Measurements from ENCODE around the gene OOSP1. TPM values are rescaled to one million over a fixed set of nuclear protein-coding genes. Genes with fewer than 3 reads are reported as not detected.

Gene OOSP1
- total RNA-seq, 1 experiment from 2014 or later, result not detected

DNA sequence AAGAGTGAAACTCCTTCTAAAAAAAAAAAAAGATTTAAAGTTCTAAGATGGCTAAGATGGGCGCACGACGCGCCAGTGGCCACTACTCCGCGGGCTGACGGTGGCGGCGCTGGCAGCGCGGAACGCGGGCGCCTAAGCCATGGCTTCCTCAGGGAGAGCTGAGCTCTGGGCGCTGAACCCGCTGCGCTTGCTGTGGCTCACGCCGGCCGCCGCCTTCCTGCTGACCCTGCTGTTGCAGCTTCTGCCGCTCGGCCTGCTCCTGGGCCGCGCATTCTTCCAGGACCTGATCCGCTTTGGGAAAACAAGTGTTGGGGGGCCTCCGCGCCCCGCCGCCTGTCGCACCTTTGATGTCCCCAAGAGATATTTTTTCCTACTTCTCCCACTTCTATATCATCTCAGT, 40.2 kb upstream of the OOSP1 start:
- Histone ChIP-seq H3K9me3 (ENCODE audit: control insufficient read depth, insufficient read depth, low read depth, low read length) (no peaks in the 10 kb centered on the region), H3K4me3 (ENCODE audit: low read depth in 2 of 2, low read length in 2 of 2) (no peak overlapping the region), H3K36me3 (ENCODE audit: control insufficient read depth, insufficient read depth, low read length) (no peaks in the 10 kb centered on the region), H3K27ac (ENCODE audit: low read length) (no peak overlapping the region), H3K27me3 (ENCODE audit: control insufficient read depth, insufficient read depth, low read length) (no peaks in the 10 kb centered on the region; the same call in 1 of the 2 replicates), H3K4me1 (ENCODE audit: control insufficient read depth, insufficient read depth, low read length) (no peaks in the 10 kb centered on the region)
- BruUV-seq (replicated peaks), result no TSS peak
- ChIA-PET CTCF (no interaction called here), POLR2A (no interaction called here)
- ATAC-seq, result no peak
- no peak for TF ChIP-seq TCF7L2 (IDR thresholded peaks at IDR 0.05; ENCODE audit: low read depth, low read length)
- no peak for TF ChIP-seq POLR2AphosphoS5 (IDR thresholded peaks at IDR 0.05; ENCODE audit: low read depth, low read length)
- TF ChIP-seq, protein P1, sequence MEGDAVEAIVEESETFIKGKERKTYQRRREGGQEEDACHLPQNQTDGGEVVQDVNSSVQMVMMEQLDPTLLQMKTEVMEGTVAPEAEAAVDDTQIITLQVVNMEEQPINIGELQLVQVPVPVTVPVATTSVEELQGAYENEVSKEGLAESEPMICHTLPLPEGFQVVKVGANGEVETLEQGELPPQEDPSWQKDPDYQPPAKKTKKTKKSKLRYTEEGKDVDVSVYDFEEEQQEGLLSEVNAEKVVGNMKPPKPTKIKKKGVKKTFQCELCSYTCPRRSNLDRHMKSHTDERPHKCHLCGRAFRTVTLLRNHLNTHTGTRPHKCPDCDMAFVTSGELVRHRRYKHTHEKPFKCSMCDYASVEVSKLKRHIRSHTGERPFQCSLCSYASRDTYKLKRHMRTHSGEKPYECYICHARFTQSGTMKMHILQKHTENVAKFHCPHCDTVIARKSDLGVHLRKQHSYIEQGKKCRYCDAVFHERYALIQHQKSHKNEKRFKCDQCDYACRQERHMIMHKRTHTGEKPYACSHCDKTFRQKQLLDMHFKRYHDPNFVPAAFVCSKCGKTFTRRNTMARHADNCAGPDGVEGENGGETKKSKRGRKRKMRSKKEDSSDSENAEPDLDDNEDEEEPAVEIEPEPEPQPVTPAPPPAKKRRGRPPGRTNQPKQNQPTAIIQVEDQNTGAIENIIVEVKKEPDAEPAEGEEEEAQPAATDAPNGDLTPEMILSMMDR (IDR thresholded peaks at IDR 0.05), result no peak
- TF ChIP-seq SIN3A (IDR thresholded peaks at IDR 0.05; ENCODE audit: borderline replicate concordance, insufficient read depth, low read depth, low read length), result no peak
- in situ Hi-C loops (cut with HindIII; ENCODE audit: low pct_unique_long_range_greater_than_20kb, low sequenced_read_pairs) (no loop called here), intact Hi-C loops (cut with micrococcal nuclease; ENCODE audit: unreplicated experiment) (no loop called here)
- DNase-seq (ENCODE audit: low read depth, low spot score), result no peak

DNA sequence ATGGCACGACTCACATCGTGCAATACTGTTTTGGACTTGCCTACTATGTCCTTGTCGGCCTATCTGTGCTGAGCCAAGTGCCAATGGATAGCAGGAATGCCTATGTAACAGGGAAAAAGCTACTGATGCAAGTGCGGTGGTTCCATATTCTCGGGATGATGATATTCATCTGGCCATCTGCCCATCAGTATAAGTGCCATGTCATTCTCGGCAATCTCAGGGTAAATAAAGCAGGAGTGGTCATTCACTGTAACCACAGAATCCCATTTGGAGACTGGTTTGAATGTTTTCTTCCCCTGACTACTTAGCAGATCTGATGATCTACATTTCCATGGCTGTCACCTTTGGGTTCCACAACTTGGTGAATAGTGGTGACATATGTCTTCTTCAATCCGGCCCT, 39.6 kb upstream of the OOSP1 start:
- Histone ChIP-seq H3K27ac (ENCODE audit: low read length) (no peak overlapping the region), H3K4me3 (ENCODE audit: low read depth in 2 of 2, low read length in 2 of 2) (no peak overlapping the region), H3K9me3 (ENCODE audit: control insufficient read depth, insufficient read depth, low read depth, low read length) (no peaks in the 10 kb centered on the region), H3K27me3 (ENCODE audit: control insufficient read depth, insufficient read depth, low read length) (no peaks in the 10 kb centered on the region; the same call in 1 of the 2 replicates), H3K4me1 (ENCODE audit: control insufficient read depth, insufficient read depth, low read length) (no peaks in the 10 kb centered on the region), H3K36me3 (ENCODE audit: control insufficient read depth, insufficient read depth, low read length) (no peaks in the 10 kb centered on the region)
- no peak for ATAC-seq
- intact Hi-C loops (cut with micrococcal nuclease; ENCODE audit: unreplicated experiment) (no loop called here), in situ Hi-C loops (cut with HindIII; ENCODE audit: low pct_unique_long_range_greater_than_20kb, low sequenced_read_pairs) (no loop called here)
- TF ChIP-seq POLR2AphosphoS5 (IDR thresholded peaks at IDR 0.05; ENCODE audit: low read depth, low read length) (no peak), SIN3A (IDR thresholded peaks at IDR 0.05; ENCODE audit: borderline replicate concordance, insufficient read depth, low read depth, low read length) (no peak), TCF7L2 (IDR thresholded peaks at IDR 0.05; ENCODE audit: low read depth, low read length) (no peak)
- TF ChIP-seq, protein P1 (IDR thresholded peaks at IDR 0.05), result no peak
- TF ChIP-seq, protein P2, sequence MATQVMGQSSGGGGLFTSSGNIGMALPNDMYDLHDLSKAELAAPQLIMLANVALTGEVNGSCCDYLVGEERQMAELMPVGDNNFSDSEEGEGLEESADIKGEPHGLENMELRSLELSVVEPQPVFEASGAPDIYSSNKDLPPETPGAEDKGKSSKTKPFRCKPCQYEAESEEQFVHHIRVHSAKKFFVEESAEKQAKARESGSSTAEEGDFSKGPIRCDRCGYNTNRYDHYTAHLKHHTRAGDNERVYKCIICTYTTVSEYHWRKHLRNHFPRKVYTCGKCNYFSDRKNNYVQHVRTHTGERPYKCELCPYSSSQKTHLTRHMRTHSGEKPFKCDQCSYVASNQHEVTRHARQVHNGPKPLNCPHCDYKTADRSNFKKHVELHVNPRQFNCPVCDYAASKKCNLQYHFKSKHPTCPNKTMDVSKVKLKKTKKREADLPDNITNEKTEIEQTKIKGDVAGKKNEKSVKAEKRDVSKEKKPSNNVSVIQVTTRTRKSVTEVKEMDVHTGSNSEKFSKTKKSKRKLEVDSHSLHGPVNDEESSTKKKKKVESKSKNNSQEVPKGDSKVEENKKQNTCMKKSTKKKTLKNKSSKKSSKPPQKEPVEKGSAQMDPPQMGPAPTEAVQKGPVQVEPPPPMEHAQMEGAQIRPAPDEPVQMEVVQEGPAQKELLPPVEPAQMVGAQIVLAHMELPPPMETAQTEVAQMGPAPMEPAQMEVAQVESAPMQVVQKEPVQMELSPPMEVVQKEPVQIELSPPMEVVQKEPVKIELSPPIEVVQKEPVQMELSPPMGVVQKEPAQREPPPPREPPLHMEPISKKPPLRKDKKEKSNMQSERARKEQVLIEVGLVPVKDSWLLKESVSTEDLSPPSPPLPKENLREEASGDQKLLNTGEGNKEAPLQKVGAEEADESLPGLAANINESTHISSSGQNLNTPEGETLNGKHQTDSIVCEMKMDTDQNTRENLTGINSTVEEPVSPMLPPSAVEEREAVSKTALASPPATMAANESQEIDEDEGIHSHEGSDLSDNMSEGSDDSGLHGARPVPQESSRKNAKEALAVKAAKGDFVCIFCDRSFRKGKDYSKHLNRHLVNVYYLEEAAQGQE (IDR thresholded peaks at IDR 0.05; ENCODE audit: insufficient read depth in 1 of 2, low read depth in 2 of 2, low read length in 1 of 2), result no peak
- ChIA-PET CTCF (no interaction called here), POLR2A (no interaction called here)
- no TSS peak for BruUV-seq (replicated peaks)
- no peak for DNase-seq (ENCODE audit: low read depth, low spot score)
